NOMO-1 treated with DMSO at 0.1 percent for 48 hours (cell line): Measurements from ENCODE around the gene SLC22A8.
"Not testable (repeated sequence)": the region's sequence is repeated elsewhere in the genome, so short reads cannot be mapped to it uniquely, and the experiment has no call there.

Experiments
- DNase-seq: peaks from one replicate; lab custom pipeline; 2025; ENCODE audit not compliant: unreplicated experiment; lab: John Stamatoyannopoulos, UW

The SLC22A8 gene

GRCh38 chr11:62988276-62988675 lies 27.4 kb downstream of the SLC22A8 start:
- no peak for DNase-seq

GRCh38 chr11:62985041-62985750 lies 30.4 kb downstream of the SLC22A8 start:
- no peak for DNase-seq

- DNase-seq, result no peak
Observed at GRCh38 chr11:62984451-62984991, 31.1 kb downstream of the SLC22A8 start, which contains the start of gene SLC22A6. SLC22A6 (minus strand) TSS chr11:62984967; CDS start chr11:62984690, 277 bp downstream.

- no peak for DNase-seq
Observed at GRCh38 chr11:62983536-62984199, 32.0 kb downstream of the SLC22A8 start.

GRCh38 chr11:62981743-62982142 lies 33.9 kb downstream of the SLC22A8 start:
- no peak for DNase-seq

- DNase-seq, result no peak
Observed at GRCh38 chr11:62980133-62980760, 35.4 kb downstream of the SLC22A8 start.

GRCh38 chr11:62976109-62976508 lies 39.5 kb downstream of the SLC22A8 start:
- DNase-seq, result no peak

GRCh38 chr11:62974848-62975522 lies 40.7 kb downstream of the SLC22A8 start:
- no peak for DNase-seq

GRCh38 chr11:62965574-62965973 lies 50.1 kb downstream of the SLC22A8 start:
- no peak for DNase-seq

GRCh38 chr11:62962391-62962790 lies 53.2 kb downstream of the SLC22A8 start:
- DNase-seq, result no peak

GRCh38 chr11:62961017-62961570 lies 54.5 kb downstream of the SLC22A8 start:
- no peak for DNase-seq

- no peak for DNase-seq
Observed at GRCh38 chr11:62959422-62959980, 56.1 kb downstream of the SLC22A8 start.

- DNase-seq, result no peak
Observed at GRCh38 chr11:62958547-62959421, 56.9 kb downstream of the SLC22A8 start.

GRCh38 chr11:62957147-62957546 lies 58.5 kb downstream of the SLC22A8 start:
- no peak for DNase-seq

GRCh38 chr11:62954478-62954877 lies 61.2 kb downstream of the SLC22A8 start:
- DNase-seq, result no peak

GRCh38 chr11:62953811-62954210 lies 61.8 kb downstream of the SLC22A8 start:
- no peak for DNase-seq

GRCh38 chr11:62948765-62949320 lies 66.8 kb downstream of the SLC22A8 start:
- no peak for DNase-seq

GRCh38 chr11:62945538-62945937 lies 70.1 kb downstream of the SLC22A8 start:
- DNase-seq, result not testable (repeated sequence)
